ENCODE measurements around the gene C11orf54.
"Not testable (repeated sequence)": the region's sequence is repeated elsewhere in the genome, so short reads cannot be mapped to it uniquely, and the experiment has no call there.

The C11orf54 gene

GRCh38 chr11:93738647-93739081 is 2.8 kb upstream of the C11orf54 start:
- DNase-seq (ENCODE audit: low read depth): no peak
- H3K4me3 ChIP-seq (ENCODE audit: control insufficient read depth, low read depth, low read length): peak overlapping the region; percentile 80
- TF ChIP-seq, protein P1, sequence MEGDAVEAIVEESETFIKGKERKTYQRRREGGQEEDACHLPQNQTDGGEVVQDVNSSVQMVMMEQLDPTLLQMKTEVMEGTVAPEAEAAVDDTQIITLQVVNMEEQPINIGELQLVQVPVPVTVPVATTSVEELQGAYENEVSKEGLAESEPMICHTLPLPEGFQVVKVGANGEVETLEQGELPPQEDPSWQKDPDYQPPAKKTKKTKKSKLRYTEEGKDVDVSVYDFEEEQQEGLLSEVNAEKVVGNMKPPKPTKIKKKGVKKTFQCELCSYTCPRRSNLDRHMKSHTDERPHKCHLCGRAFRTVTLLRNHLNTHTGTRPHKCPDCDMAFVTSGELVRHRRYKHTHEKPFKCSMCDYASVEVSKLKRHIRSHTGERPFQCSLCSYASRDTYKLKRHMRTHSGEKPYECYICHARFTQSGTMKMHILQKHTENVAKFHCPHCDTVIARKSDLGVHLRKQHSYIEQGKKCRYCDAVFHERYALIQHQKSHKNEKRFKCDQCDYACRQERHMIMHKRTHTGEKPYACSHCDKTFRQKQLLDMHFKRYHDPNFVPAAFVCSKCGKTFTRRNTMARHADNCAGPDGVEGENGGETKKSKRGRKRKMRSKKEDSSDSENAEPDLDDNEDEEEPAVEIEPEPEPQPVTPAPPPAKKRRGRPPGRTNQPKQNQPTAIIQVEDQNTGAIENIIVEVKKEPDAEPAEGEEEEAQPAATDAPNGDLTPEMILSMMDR (IDR thresholded peaks at IDR 0.05; ENCODE audit: control insufficient read depth, insufficient read depth, low read depth, low read length, missing control alignments): no peak

- TF ChIP-seq, protein P1 (IDR thresholded peaks at IDR 0.05; ENCODE audit: control insufficient read depth, insufficient read depth, low read depth, low read length, missing control alignments): no peak
- DNase-seq (ENCODE audit: low read depth): no peak
- peak overlapping the region; percentile 80 for H3K4me3 ChIP-seq (ENCODE audit: control insufficient read depth, low read depth, low read length)
Measured at GRCh38 chr11:93740031-93740729, 1.3 kb upstream of the C11orf54 start.

- H3K4me3 ChIP-seq (ENCODE audit: control insufficient read depth, low read depth, low read length): peak overlapping the region; percentile 80
- TF ChIP-seq, protein P1 (IDR thresholded peaks at IDR 0.05; ENCODE audit: control insufficient read depth, insufficient read depth, low read depth, low read length, missing control alignments): peak; percentile 4
- DNase-seq (ENCODE audit: low read depth): peak; percentile 16
Measured at GRCh38 chr11:93740730-93741093, 760 bp upstream of the C11orf54 start.

DNA sequence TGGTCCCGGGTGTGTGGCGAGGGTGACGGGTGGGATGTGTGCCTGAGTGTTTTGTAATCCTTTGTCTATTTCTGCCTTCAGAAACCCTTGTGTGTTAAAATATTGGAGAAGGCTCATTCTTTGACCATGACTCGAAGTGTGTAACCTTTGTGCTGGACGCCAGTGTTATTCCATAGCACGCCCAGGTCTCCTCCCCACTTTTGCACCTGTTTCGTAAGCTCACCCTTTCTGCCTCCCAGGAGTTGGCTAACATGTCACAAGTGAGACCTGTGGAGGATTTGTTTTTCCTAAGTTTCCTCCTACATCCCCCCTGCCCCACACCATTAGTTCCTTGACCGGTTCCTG is 382 bp downstream of the C11orf54 start:
- DNase-seq (ENCODE audit: low read depth): peak; percentile 17
- TF ChIP-seq, protein P1 (IDR thresholded peaks at IDR 0.05; ENCODE audit: control insufficient read depth, insufficient read depth, low read depth, low read length, missing control alignments): no peak
- peak overlapping the region; percentile 80 for H3K4me3 ChIP-seq (ENCODE audit: control insufficient read depth, low read depth, low read length)

DNA sequence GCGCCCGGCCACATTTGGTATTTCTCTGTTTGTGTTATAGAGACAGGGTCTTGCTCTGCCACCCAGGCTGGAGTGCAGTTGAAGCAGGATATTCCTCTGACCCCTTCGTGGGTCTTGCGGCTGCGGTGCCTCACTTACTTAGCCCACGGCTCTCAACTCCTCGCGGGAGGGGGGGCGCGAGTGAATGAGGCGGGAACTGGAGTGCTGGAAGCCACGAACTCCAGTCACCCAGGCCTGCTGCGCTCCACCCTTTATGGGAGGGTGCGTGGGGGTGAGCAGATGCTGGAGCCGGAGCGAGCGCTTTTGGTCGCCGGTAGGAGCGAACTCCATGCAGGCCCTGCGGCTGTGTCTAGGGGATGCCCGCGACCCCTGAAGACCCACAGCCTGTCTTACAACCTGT is 1.8 kb downstream of the C11orf54 start:
- no peak overlapping the region for H3K4me3 ChIP-seq (ENCODE audit: control insufficient read depth, low read depth, low read length)
- TF ChIP-seq, protein P1 (IDR thresholded peaks at IDR 0.05; ENCODE audit: control insufficient read depth, insufficient read depth, low read depth, low read length, missing control alignments): no peak
- no peak for DNase-seq (ENCODE audit: low read depth)

GRCh38 chr11:93744669-93745004 is 3.2 kb downstream of the C11orf54 start:
- no peak for DNase-seq (ENCODE audit: low read depth)
- no peak overlapping the region for H3K4me3 ChIP-seq (ENCODE audit: control insufficient read depth, low read depth, low read length)
- TF ChIP-seq, protein P1 (IDR thresholded peaks at IDR 0.05; ENCODE audit: control insufficient read depth, insufficient read depth, low read depth, low read length, missing control alignments): no peak

DNA sequence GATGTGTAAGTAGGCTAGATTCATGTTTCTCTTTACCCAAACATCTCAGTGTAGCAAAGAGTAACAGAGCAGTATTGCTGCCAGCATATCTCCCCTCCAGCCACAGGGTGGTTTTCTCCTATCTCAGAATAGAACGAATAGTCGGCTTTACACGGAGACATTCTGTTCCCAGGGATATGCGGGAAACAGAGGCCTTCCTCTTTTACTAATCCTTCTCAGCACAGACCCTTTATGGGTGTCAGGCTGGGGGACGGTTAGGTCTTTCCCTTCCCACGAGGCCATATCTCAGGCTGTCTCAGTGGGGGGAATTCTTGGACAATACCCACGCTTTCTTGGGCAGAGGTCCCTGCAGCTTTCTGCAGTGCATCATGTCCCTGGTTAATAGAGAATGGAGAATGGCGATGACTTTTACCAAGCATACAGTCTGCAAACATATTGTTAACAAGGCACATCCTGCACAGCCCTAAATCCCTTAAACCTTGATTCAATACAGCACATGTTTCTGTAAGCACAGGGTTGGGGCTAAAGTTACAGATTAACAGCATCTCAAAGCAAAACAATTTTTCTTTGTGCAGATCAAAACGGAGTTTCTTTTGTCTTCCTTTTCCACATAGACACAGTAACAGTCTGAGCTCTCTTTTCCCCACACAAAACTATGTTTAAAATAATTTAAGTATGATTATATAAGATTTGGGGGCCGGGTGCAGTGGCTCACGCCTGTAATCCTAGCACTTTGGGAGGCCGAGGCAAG is 3.7 kb downstream of the C11orf54 start:
- not testable (repeated sequence) for DNase-seq (ENCODE audit: low read depth); H3K4me3 ChIP-seq (ENCODE audit: control insufficient read depth, low read depth, low read length)

Data from AG09309 (cell line).